ENCODE results near the gene NDUFS5. TPM values are rescaled to one million over a fixed set of nuclear protein-coding genes. Genes with fewer than 3 reads are reported as not detected.
"Not testable (repeated sequence)": the region's sequence is repeated elsewhere in the genome, so short reads cannot be mapped to it uniquely, and the experiment has no call there.

The NDUFS5 gene
- total RNA-seq = 474 and 692 TPM in 2 replicates

DNA sequence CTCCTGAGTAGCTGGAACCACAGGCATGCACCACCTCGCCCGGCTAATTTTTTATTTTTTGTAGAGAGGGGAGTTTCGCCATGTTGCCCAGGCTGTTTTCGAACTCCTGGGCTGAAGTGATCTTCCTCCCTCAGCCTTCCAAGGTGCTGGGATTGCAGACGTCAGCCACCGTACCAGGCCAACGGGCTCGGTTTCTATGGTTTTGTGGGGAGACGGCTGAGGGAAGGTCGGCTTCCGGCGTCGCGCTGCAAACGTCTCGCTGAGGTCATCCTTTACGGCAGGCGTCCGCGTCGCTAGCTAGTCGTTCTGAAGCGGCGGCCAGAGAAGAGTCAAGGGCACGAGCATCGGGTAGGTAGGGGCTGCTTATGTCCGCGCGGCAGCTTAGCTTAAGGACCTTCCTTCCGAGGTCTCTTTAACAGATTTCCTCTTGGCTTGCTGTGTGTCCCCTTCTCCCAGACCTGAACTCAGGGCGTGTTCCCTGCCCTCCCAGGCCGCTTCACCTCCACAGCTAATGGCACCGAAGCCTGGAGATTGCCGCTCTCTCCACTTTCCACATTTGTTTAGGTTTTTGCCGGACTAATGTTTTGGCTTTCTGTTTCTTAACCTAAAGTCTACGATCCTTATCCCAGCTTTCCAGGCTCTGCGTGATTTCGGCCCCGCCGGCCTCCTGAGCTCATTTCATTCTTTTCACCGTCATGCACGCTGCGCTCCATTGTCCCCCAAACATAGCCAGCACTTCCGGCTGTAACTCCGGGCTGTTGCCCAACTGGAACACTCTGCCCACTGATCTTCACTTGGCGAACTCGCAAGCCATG, at the start of gene NDUFS5:
Gene NDUFS5, plus strand, starts transcription at position 300 of the 815 bp plus-strand sequence. CDS start 2,375 bp downstream, outside the sequence.
- peak; percentile 76 for DNase-seq (ENCODE audit: low read depth, low spot score)

GRCh38 chr1:38977399-38978244, 48.5 kb upstream of the NDUFS5 start:
- not testable (repeated sequence) for DNase-seq (ENCODE audit: low read depth, low spot score)

DNA sequence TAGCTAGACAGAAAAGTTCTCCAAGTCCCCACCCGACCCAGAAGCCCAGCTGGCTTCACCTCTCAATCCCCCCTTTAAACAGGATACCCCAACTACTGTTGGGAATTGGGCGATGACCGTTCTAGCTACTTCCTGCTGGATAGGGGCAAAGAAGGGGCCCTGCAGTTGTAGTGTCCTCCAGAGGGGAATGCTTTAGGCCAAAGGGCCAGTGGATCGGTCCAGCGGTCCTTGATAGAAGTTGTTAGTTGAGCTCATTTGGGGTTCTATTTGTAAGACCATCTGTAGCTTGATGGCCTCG, 48.0 kb upstream of the NDUFS5 start:
- DNase-seq (ENCODE audit: low read depth, low spot score) = not testable (repeated sequence)

DNA sequence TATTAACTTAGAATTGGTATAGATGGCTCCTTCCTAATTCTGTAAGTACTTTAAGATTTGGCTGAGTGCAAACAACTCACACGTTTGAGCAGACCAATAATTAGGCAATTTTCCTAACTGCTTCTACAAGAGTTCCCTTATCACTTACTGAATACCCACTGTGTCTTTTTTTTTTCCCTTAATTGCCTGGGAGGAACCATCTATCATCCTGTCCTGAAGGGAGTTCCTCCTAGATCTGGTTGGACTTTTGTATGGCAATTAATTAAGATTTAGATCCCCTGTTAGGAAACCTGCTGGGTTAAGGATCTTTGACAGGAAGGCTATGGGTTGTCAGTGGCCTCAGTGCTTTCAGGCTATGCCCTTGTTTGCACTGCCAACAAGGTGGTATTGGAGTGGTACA, 46.8 kb upstream of the NDUFS5 start:
- not testable (repeated sequence) for DNase-seq (ENCODE audit: low read depth, low spot score)

DNA sequence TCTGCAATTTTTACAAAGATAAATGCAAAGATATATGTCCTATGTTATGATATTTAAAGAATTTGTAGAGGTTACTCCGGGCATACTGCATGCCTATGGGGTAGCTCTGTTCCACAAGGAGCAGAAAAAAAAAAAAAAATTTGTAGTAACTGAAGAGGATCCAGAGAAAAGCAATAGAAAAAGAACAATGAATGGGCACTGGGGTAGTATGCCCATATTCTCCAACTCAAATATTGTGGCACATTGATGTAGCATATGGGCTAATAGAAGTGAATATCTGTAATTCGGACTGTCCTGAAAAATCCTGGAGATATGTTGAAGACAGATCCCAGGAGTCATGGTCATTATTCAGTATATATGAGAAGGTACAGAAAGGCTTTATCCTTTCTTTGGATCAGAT, 36.2 kb upstream of the NDUFS5 start:
- no peak for DNase-seq (ENCODE audit: low read depth, low spot score)

DNA sequence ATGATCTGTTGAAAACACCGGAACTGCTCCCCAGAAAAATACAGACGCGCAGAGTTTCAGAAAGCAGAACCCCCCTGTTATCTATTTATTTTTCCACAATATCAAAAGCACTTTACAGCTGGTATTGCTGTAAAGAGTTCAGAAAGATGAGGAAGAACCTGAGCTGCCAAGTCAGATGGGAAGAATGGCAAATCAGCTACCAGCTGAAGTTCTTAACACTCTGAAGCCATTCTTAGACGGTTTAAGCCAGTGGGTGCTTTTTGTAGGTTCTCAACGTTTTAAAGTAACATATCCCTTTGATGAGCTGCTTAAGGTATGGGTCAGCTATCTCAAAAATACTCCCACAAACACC, 35.8 kb upstream of the NDUFS5 start:
- no peak for DNase-seq (ENCODE audit: low read depth, low spot score)

DNA sequence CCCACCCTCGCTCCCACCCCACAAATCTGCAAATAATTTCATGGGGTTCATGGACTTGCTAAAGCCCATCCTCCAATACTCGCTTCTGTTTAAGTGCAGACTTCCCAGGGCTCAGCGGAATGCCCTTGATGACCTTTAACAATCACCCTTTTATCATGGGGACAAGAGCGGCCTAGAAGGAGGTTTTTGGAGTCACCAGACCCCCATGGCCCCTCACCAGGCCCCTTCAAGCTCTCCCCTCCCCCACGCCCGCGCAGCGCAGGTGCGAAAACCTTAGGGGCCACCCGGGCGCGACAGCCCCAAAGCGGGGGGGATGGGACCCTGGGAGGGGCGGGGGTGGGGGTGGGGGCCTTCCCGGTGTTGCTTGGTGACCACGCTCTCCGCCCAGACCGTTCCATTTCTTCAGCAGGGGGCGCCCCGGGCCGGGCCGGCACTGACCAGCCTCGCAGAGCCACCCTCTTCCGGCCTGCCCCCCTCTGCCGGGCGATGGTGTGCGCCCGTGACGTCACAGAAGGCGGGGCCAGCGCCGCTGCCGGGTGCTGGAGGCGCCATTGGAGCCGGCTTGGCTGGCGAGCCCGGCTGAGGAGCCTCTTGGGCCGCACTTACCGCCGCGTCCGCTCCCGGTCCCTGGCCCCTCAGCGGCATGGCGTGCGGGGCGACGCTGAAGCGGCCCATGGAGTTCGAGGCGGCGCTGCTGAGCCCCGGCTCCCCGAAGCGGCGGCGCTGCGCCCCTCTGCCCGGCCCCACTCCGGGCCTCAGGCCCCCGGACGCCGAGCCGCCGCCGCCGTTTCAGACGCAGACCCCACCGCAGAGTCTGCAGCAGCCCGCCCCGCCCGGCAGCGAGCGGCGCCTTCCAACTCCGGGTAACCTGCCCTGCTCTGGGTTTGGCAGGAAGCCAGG, 35.2 kb upstream of the NDUFS5 start, which contains the start of gene AKIRIN1:
Gene AKIRIN1, plus strand, starts transcription at position 539 of the 900 bp plus-strand sequence. Its CDS starts 105 bp downstream, at position 644.
- peak; percentile 89 for DNase-seq (ENCODE audit: low read depth, low spot score)

- DNase-seq (ENCODE audit: low read depth, low spot score) = no peak
Measured at GRCh38 chr1:38991638-38992411, 34.3 kb upstream of the NDUFS5 start.

DNA sequence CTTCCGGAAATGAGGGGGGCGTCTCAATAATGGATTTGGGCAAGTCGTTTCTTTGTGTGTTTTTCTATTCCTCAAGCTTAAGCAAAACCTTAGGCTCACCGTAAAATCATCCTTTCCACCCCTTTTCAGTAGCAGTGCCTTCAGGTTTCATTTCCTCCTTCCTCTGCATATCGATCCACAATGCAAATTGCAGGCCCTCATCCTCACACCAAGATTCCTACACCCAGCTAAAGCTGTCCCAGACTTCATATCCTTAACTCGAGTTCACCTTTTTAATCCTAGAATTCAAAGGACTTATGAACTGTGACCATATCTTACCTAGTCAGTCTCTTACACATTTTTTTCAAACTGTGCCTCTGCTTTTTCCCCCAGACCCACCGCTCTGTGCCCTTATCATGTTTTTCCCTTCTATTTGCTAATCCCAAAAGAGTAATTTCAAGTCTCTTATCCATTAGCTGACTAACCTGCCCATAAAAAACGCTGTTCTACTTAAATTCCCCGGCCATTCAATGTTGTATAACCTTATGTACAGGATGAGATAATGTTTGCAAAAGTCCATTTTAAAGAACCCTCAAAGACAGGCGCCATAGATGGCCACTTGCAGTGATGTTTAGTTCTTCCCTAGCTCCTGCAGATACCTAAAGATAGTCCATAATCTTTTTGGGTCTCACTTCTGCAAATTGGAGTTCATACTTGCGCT, 33.6 kb upstream of the NDUFS5 start:
- DNase-seq (ENCODE audit: low read depth, low spot score) = no peak

DNA sequence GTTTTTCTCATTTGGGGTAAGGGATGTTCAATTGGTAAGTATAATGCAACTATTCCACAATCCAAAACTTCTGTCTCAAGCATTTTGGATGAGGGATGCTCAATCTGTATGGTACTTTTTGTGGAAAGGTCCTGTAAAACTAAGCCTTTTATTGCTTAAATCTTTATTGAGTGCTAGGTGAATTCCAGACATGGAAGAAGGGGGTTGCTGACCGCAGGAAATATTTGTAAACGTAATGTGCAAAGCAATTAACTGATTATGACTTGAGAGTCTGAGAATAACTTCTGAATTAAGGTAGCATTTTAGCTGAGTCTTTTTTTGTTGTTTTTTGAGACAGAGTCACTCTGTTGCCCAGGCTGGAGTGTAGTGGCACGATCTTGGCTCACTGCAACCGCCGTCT, 32.0 kb upstream of the NDUFS5 start:
- no peak for DNase-seq (ENCODE audit: low read depth, low spot score)

DNA sequence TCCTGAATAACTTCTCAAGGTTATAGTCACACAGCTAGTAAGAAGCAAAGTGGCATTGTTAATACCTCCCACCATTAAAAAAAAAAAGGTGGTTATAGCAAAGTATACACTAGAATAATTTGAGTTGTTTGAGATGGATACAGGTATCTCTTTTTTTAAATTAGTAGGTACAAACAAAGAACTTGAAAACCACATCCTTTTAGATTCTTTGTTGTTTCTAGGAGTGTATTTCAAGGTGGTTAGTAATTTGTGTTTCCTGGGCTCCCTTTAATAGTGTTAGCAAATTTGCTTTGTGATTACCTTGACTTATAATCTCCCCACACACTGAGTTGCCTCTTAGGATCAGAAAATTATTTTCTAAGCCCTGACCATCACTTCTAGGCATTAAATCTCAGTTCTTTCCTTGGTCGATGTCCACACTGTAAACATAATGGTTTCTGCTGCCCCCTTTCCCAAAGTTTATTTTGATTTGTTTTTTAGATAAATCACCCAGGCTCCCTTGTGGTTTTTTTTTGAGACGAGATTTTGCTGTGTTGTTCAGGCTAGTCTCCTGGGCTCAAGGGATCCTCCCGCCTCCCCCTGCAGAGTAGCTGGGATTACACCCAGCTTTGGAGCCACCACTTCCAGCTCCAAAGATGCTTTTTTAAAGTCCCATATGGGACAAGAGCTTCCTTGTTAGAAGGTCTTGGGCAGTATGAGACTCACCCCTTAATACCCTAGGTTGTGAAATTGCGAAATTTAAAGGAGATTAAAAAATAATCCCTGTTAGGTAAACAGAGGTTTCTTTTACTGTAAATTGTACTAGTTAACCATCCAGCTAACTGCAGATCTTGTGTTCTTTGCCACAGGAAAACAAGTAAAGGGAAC, 28.9 kb upstream of the NDUFS5 start:
- DNase-seq (ENCODE audit: low read depth, low spot score) = no peak

DNA sequence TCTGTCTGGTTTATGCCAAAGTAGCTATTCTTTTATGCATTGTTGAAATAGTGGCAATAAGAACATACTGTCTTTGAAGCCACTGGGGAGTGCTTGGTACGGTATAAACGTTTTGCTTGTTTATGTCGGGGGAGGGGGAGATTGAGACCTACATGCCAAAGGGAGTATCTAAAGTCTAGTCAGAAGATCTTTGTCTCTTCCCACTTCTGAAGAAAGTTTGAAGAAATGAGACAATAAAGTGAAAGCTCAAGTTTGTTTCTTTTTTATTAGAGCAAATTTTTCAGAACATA, 28.3 kb upstream of the NDUFS5 start:
- no peak for DNase-seq (ENCODE audit: low read depth, low spot score)

DNA sequence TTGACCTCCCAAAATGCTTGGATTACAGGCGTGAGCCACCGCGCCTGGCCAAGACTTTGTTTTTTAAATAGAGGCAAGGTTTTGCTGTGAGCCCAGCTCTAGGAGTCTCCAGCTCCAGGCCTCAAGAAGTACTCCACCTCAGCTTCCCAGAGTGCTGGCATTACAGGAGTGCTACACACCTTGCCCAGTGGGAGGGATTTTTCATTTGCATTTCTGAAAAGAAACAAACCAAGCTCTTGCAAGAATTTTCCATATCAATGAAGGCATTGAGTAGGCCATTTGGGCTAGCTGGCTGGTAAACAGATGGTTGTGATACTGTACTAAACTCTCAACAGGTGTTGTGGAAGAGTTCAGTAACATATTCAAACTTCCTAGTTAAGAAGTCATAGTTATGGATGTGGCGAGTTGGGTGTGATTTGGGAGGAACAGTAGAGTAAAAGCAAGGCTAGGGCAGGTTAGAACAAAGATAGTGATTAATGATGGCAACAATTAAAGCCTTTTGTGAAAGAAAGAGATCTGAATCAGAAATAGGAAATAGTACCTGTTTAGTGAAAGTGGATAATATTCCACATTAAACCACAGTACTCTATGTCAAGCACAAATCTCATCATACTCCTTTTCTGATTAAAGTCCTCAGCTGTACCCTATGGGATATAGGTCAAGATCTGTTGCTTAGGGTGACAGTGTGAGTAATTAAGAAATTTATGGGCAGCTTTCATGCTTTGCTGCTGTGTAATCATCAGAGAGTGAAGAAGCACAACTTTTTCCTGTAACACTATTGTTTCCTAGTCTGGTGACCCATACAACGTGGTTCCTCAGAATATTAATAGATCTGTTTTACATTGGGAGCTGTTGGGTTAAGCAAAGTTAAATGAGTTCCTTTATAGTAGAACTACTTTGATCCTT, 24.4 kb upstream of the NDUFS5 start:
- DNase-seq (ENCODE audit: low read depth, low spot score) = no peak

- DNase-seq (ENCODE audit: low read depth, low spot score) = no peak
Measured at GRCh38 chr1:39003281-39003680, 22.9 kb upstream of the NDUFS5 start.

- DNase-seq (ENCODE audit: low read depth, low spot score) = no peak
Measured at GRCh38 chr1:39003794-39004193, 22.4 kb upstream of the NDUFS5 start.

DNA sequence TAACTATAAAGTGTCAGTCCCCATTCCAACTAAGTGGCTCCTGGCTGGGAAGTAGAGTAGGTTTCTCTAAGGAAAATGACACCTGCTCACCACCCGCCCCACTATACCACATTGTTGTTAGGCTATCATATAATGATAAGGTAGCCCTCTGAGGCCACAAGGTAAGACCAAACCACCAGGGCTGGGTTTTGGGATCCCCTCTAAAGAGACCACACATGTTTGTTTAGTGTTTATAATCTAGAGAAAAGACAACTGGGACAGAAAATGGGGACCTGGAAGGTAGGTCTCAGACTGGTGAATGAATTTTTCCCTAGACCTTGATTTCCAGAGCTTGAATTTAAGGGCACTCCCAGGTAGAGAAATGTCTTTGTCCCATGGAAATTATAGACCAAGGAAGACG, 19.9 kb upstream of the NDUFS5 start:
- no peak for DNase-seq (ENCODE audit: low read depth, low spot score)

- DNase-seq (ENCODE audit: low read depth, low spot score) = no peak
Measured at GRCh38 chr1:39006726-39007645, 19.2 kb upstream of the NDUFS5 start.

Data from pulmonary artery endothelial cell (primary cell).